Limb (tissue), 2 donors: ENCODE data around the gene CUBN.

Experiments used
- DNase-seq, 2 donors: peaks; one replicate each; pipeline ENCODE4 v3.0.0-alpha.2; 2016; ENCODE audit errors: extremely low spot score in 2 of 2

Gene CUBN

GRCh38 chr10:17041626-17042520 lies 87.7 kb downstream of the CUBN start:
- no peak for DNase-seq

GRCh38 chr10:17038627-17039026 lies 91.0 kb downstream of the CUBN start:
- no peak for DNase-seq

DNA sequence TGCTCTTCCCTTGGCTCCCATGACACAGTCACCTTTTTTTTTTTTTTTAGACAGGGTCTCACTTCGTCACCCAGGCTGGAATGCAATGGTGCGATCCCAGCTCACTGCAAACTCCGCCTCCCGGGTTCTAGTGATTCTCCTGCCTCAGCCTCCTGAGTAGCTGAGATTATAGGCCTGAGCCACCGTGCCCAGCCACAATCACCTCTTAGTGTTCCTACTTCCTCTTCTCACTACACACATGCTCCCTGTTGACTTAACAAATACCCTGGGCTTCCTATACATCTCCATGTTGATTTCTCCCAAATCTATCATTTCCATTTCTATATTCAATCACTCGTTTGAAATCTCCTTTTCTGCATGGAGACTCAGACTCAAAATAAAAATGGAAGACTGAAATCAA lies 91.7 kb downstream of the CUBN start:
- DNase-seq, result no peak

DNA sequence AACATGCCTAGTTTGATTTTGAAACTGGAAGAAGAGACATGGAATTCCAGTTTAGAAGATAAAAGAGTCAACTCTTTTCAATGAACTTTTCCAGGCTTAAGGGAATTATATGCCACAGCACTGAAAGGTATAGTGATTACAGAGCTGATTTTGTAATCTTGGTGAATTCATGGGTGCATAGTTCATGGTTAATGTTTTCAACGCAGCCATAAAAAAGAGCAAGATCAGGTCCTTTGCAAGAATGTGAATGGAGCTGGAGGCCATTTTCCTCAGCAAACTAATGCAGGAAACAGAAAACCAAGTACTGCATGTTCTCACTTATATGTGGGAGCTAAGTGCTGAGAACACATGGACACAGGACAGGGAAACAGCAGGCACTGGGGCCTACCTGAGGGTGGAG lies 94.2 kb downstream of the CUBN start:
- no peak for DNase-seq

- no peak for DNase-seq
These were observed 95.9 kb downstream of the CUBN start for GRCh38 chr10:17033529-17034260.

- no peak for DNase-seq
These were observed 97.7 kb downstream of the CUBN start for GRCh38 chr10:17031637-17032635.

- peak in 1 of 2 donors; percentile 66 for DNase-seq
These were observed 99.9 kb downstream of the CUBN start for GRCh38 chr10:17029581-17030271.

DNA sequence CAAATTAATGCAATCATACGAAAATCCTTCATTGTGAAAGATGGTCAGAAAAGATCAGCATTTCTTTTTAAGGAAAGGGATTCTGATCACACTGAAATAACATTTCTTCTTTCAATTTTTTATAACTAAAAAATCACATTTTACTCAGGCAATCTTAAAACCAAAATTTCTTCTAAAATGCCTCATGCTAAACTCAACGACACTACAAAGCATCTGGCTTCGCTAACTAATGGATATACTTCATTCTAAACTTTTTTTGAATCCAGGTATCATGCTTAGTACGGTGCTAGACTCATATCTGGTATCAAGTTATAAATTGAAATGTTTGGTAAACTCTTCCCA lies 100.4 kb downstream of the CUBN start:
- no peak for DNase-seq

GRCh38 chr10:17028798-17029197 lies 100.8 kb downstream of the CUBN start:
- no peak for DNase-seq

- no peak for DNase-seq
These were observed 102.7 kb downstream of the CUBN start for GRCh38 chr10:17026686-17027485.

DNA sequence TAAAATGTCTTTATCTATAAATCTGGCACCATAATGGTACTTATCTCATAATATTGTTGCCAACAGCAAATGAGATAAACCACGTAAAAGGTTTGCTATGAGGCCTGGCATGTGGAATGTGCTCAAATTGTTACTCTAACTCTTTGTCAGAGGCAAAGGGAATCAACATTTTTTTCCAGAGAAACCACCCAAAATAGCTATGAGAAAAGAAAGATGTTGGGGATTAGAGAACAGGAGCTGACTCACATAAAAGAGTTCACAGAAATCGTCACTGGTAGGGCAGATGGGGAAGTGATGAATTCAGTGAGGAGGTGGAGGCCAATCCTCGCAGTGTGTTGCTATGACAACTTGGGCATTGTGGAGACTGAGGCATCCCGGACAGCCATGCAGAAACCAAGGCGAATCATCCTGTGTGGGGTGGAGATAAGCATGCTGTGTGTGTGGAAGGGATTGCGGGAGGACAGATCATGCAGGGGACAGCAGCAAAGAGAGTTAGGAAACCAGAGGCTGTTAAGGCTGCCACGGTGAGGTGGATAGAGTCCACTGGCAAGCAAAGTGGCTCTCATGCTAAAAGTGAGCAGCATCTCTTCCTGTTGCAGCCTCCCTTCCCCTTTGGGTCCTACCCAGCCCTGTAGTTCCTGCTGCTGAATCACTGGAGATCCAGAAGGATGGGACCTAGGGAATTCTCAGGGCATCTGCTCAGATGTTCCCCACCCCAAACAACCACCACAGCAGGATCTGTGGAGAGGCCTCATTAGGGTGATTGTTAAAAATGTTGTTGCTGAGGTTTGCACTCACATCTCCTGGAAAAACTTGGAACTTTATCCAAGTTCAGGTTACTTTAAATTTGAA lies 103.9 kb downstream of the CUBN start:
- no peak for DNase-seq

DNA sequence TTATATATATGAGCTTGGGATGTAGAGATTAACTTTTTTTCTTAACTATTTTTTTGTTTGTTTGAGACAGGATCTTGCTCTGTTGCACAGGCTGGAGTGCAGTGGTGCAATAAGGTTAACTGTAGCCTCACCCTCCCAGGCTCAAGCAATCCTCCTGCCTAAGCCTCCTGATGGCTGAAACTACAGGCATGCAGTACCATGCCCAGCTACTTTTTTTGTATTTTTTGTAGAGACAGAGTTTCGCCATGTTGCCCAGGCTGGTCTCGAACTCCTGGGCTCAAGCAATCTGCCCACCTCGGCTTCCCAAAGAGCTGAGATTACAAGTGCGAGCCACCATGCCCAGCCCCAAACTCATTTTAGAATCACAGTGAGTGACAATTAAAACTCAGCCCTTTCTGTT lies 105.2 kb downstream of the CUBN start:
- no peak for DNase-seq

GRCh38 chr10:17023386-17024298 lies 106.0 kb downstream of the CUBN start:
- DNase-seq, result peak in 1 of 2 donors; percentile 85

GRCh38 chr10:17022896-17023295 lies 106.7 kb downstream of the CUBN start:
- DNase-seq, result no peak

DNA sequence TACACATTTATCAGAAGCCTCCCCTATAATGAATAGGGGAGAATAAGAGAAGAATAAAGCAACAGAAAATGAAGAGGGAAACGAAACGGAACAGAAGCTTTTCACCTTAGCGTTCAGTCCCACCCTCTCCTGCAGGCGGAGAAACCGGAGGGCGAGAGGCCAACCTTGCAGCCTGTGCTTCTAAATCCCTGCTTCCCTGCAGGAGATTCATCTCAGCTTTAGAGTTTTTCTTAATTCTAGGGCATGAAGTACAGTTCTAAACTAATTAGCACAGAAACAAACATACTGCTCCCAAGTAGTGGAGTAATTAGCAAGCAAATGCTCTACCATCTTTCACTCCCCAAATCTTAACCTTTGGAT lies 107.2 kb downstream of the CUBN start:
- DNase-seq, result no peak

DNA sequence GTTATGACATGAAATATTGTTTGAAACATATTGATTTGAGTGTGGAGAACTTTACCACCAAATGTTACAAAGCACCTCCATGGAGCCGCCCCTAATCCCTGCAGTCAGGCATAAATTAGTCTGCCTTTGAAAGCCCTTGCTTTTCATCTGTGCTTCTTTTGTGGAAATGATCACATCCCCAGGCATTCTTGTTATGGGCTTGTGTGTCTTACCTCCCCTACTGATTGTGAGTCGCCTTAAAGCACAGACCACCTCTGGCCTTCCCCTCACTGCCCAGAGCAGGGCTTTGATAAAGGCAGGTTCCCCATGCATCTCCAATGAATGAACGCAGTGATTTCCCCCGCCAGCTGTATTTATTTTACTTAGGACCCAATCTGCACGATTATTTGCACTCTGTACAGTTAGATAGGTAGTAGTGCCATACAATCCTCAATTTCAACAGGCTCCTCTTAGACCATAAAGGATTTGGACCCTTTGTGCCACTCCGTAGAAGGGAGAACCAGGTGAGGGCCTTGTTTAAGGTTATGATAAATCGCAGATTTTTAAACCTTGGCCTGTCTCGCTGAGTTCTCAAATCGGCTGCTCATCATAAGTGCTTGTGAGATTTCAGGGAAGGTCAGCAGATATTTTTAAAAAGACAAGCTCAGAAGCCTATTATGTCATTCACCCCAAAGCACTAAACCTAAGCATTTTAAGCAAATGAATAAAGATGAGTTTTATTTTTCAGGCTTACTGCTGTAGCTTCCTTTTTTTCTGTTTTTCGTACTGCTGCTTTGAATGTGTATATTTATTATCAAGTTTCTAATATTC lies 107.8 kb downstream of the CUBN start:
- no peak for DNase-seq

DNA sequence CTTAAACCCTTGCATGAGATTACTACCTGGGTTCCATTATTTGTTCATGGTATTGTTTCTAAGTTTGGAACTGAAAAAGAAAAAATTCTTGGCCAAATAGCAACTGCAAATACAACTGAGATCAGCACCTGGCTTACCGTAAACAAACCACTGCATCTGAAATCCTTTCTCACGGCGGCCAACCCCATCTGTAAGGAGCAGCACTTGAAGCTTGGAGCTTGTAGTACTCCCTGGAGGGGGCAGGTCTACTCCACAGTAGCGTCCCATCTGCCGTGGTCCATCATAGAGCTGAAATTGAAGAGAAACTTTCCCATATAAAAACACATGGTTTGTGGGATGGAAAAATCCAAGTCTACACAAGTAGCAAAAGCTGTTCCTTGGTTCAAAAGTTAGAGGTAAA lies 109.9 kb downstream of the CUBN start:
- DNase-seq, result no peak
